Loucy (cell line): Measurements from ENCODE around the gene DOCK3.

Experiments
- H2AFZ ChIP-seq: fragments of 200-600 bp; sonication (generic); 2 replicates; pipeline ENCODE4 v1.6.0; 2016; ENCODE audit warnings: antibody characterized with exemption, mild to moderate bottlenecking, low read length, moderate library complexity
- H3F3A ChIP-seq: fragments of 200-600 bp; 2 replicates; pipeline ENCODE4 v1.6.0; 2016; ENCODE audit warnings: antibody characterized with exemption, low read depth, mild to moderate bottlenecking
- H3K27me3 ChIP-seq: fragments of 200-600 bp; sonication (generic); 2 replicates; pipeline ENCODE4 v1.6.1; 2014; ENCODE audit warnings: low read length, mild to moderate bottlenecking; ENCODE audit not compliant: insufficient read depth, poor library complexity, severe bottlenecking
- H3K36me3 ChIP-seq: fragments of 200-600 bp; sonication (generic); 2 replicates; pipeline ENCODE4 v1.6.1; 2016; ENCODE audit warnings: low read length; ENCODE audit not compliant: insufficient read depth
- H3K4me1 ChIP-seq: fragments of 200-600 bp; sonication (generic); 2 replicates; pipeline ENCODE4 v1.5.1; 2014; ENCODE audit warnings: low read length, mild to moderate bottlenecking; ENCODE audit not compliant: insufficient read depth, poor library complexity, severe bottlenecking
- H3K4me2 ChIP-seq: fragments of 200-600 bp; sonication (generic); 2 replicates; pipeline ENCODE4 v1.6.0; 2014; ENCODE audit warnings: antibody characterized with exemption, low read length, low read depth, mild to moderate bottlenecking; ENCODE audit not compliant: poor library complexity, severe bottlenecking
- H3K4me3 ChIP-seq: fragments of 200-600 bp; sonication (generic); 2 replicates; pipeline ENCODE4 v1.5.1; 2014; ENCODE audit warnings: low read length, mild to moderate bottlenecking, mixed read lengths; ENCODE audit not compliant: poor library complexity, severe bottlenecking
- H3K79me2 ChIP-seq: fragments of 200-600 bp; sonication (generic); 2 replicates; pipeline ENCODE4 v1.6.1; 2014; ENCODE audit warnings: low read length; ENCODE audit not compliant: insufficient read depth
- H3K9ac ChIP-seq: fragments of 200-600 bp; sonication (generic); 2 replicates; pipeline ENCODE4 v1.6.0; 2014; ENCODE audit warnings: mild to moderate bottlenecking, low read depth, low read length, moderate library complexity; ENCODE audit not compliant: poor library complexity, severe bottlenecking
- H3K9me2 ChIP-seq: fragments of 200-600 bp; sonication (generic); replicated peaks from 2 replicates; pipeline ENCODE4 v1.6.1; 2016; ENCODE audit warnings: low read depth, low read length, mixed read lengths
- H3K9me3 ChIP-seq: fragments of 200-600 bp; sonication (generic); 2 replicates; pipeline ENCODE4 v1.6.1; 2014; ENCODE audit warnings: mild to moderate bottlenecking, antibody characterized with exemption, low read length, low read depth; ENCODE audit not compliant: insufficient read depth
- H4K20me1 ChIP-seq: fragments of 200-600 bp; sonication (generic); 2 replicates; pipeline ENCODE4 v1.6.0; 2014; ENCODE audit warnings: antibody characterized with exemption, low read length, mild to moderate bottlenecking; ENCODE audit not compliant: insufficient read depth, poor library complexity, severe bottlenecking
- EZH2phosphoT487 ChIP-seq: fragments of 200-600 bp; IDR thresholded peaks from 2 replicates; pipeline ENCODE4 v1.6.1; 2018; ENCODE audit warnings: antibody characterized with exemption, mild to moderate bottlenecking, moderate library complexity, borderline replicate concordance
- TF ChIP-seq, protein P1 (sequence below): fragments of 200-600 bp; sonication (generic); conservative IDR thresholded peaks from 2 replicates; pipeline ENCODE4 v1.5.1; 2014; ENCODE audit warnings: mild to moderate bottlenecking, antibody characterized with exemption, low read length

The DOCK3 gene

DNA sequence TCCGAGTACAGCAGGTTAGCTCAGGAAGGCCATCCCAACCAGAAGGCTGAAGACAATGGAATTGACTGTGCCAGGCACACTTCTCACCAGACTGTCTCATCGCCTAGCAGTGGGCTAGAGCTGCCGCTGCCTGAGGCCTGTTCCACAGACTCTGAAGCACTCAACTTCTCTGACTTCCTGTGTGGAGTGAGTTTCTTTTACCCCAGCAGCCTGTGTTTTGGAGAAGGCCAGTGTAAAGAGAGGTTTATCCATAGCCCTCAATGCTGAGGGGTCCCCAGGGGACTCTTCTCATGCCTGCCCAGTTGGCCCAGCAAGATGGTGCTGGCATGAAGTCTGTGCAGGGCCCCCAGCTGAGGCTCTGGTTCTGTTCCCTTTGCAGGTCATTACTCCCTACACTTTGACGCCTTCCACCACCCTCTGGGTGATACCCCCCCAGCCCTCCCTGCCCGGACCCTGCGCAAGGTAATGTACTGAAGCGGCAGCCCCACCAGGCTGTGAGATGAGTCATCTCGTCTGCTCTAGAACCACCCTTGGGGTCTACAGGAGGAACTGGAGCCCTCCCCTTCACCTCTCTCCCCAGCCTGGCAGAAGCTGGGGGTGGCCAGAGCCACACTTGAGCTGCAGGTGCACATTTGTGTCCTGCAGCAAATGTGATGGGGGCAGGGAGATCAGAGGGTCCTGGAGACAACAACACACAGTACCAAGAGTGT, 705.2 kb downstream of the DOCK3 start:
- Histone ChIP-seq H3K4me2 (peak overlapping the region; percentile 28), H3K79me2 (peaks cover 19% of the 10 kb centered on the region), H3K4me1 (peaks cover 24% of the 10 kb centered on the region), H3K9me2 (no peaks in the 10 kb centered on the region), H4K20me1 (no peaks in the 10 kb centered on the region), H3F3A (no peaks in the 10 kb centered on the region), H3K9me3 (no peaks in the 10 kb centered on the region), H3K36me3 (no peaks in the 10 kb centered on the region), H3K9ac (peak overlapping the region; percentile 51), H3K27me3 (no peaks in the 10 kb centered on the region), H2AFZ (no peak overlapping the region), H3K4me3 (no peak overlapping the region)
- no peak for TF ChIP-seq EZH2phosphoT487
- TF ChIP-seq, protein P1, sequence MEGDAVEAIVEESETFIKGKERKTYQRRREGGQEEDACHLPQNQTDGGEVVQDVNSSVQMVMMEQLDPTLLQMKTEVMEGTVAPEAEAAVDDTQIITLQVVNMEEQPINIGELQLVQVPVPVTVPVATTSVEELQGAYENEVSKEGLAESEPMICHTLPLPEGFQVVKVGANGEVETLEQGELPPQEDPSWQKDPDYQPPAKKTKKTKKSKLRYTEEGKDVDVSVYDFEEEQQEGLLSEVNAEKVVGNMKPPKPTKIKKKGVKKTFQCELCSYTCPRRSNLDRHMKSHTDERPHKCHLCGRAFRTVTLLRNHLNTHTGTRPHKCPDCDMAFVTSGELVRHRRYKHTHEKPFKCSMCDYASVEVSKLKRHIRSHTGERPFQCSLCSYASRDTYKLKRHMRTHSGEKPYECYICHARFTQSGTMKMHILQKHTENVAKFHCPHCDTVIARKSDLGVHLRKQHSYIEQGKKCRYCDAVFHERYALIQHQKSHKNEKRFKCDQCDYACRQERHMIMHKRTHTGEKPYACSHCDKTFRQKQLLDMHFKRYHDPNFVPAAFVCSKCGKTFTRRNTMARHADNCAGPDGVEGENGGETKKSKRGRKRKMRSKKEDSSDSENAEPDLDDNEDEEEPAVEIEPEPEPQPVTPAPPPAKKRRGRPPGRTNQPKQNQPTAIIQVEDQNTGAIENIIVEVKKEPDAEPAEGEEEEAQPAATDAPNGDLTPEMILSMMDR, result no peak

DNA sequence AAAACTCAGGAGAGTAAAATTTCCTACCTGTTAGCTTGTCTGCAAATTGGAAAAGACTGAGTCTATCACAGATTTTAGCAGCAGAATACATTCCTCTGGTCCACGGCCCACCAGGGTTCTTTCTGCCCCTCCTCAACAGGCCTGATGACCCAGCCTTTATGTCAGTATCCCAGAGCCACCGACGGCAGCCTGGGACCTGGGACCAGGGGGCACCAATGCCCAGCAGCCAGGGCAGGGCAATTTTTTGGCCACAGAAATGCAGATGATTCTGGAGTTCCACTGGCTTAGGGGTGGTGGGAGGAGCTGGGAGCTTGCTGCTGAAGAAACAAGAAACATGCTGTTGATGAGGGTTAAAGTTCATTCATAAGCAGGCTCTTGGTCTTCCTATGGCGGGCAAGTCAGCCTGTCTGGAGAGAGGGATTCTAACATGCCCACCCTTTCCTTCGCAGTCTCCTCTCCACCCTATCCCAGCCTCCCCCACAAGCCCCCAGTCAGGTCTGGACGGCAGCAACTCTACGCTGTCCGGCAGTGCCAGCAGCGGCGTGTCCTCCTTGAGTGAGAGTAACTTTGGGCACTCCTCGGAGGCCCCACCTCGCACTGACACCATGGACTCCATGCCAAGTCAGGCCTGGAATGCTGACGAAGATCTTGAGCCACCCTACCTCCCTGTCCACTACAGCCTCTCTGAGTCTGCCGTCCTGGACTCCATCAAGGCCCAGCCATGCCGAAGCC, 706.0 kb downstream of the DOCK3 start:
- Histone ChIP-seq H3K9me3 (no peaks in the 10 kb centered on the region), H3K4me2 (no peak overlapping the region), H3K27me3 (no peaks in the 10 kb centered on the region), H2AFZ (no peak overlapping the region), H3F3A (no peaks in the 10 kb centered on the region), H3K79me2 (peaks cover 25% of the 10 kb centered on the region), H3K9me2 (no peaks in the 10 kb centered on the region), H3K36me3 (no peaks in the 10 kb centered on the region), H3K4me1 (peaks cover 24% of the 10 kb centered on the region), H3K9ac (no peak overlapping the region), H3K4me3 (no peak overlapping the region), H4K20me1 (peaks cover 3% of the 10 kb centered on the region)
- TF ChIP-seq, protein P1, result no peak
- TF ChIP-seq EZH2phosphoT487, result no peak

DNA sequence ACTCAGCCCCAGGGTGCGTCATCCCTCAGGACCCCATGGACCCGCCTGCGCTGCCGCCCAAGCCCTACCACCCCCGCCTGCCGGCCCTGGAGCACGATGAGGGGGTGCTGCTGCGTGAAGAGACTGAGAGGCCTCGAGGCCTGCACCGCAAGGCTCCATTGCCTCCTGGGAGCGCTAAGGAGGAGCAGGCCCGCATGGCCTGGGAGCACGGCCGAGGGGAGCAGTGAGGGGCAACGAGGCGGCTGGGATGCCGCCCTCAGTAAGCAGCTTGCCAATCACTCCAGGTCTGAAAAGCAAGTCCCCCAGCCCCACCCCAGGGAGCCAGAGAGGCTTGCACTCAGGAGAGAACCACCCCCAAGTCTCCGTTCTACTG, 706.6 kb downstream of the DOCK3 start:
- H3K4me2 ChIP-seq, result no peak overlapping the region
- H3K9me3 ChIP-seq, result no peaks in the 10 kb centered on the region
- no peak overlapping the region for H2AFZ ChIP-seq
- H3K9me2 ChIP-seq, result no peaks in the 10 kb centered on the region
- H3K9ac ChIP-seq, result no peak overlapping the region
- TF ChIP-seq EZH2phosphoT487, result no peak
- TF ChIP-seq, protein P1, result no peak
- H3F3A ChIP-seq, result no peaks in the 10 kb centered on the region
- no peak overlapping the region for H3K4me3 ChIP-seq
- peaks cover 8% of the 10 kb centered on the region for H4K20me1 ChIP-seq
- no peaks in the 10 kb centered on the region for H3K27me3 ChIP-seq
- H3K79me2 ChIP-seq, result peaks cover 31% of the 10 kb centered on the region
- peaks cover 26% of the 10 kb centered on the region for H3K4me1 ChIP-seq
- no peaks in the 10 kb centered on the region for H3K36me3 ChIP-seq
